DMS153 treated with DMSO at 0.1 percent for 48 hours (cell line): ENCODE data around the gene SNX33.
"Not testable (repeated sequence)": the region's sequence is repeated elsewhere in the genome, so short reads cannot be mapped to it uniquely, and the experiment has no call there.

ENCODE experiments used
- DNase-seq: peaks from one replicate; lab custom pipeline; 2025; ENCODE audit not compliant: unreplicated experiment; lab: John Stamatoyannopoulos, UW

SNX33 gene

DNA sequence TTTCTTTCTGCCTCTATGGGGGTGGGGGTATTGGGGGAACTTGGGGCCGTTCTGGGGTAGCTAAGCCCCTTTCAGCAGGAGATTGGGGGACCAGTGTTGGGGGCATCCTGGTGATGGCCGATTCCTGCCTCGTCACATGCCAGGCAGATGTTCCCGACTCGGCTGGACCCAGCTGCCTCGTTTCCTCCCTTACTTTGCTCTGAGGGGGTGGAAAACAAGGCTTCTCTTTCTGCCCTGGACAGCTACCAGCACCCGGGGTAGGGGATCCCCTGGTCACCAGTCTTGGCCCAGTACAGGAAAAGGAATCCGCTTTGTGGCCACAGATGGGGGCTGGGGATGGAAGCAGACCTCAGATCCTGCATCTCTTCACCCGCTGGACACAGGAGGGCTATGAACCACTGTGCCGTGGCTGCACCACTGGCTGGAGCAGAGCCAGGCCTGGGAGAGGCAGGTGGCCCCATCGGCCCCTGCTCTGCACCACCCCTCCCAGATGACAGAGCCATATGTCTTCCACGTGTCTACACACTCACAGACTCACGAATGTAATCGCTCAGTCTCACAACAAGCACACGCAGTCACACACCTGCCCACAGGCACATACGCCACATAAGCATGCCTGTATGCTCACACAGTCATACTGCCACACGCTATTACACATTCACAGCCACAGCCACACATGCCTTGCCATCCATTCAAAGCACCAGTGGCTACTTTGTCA is 12.4 kb downstream of the SNX33 start:
- no peak for DNase-seq

DNA sequence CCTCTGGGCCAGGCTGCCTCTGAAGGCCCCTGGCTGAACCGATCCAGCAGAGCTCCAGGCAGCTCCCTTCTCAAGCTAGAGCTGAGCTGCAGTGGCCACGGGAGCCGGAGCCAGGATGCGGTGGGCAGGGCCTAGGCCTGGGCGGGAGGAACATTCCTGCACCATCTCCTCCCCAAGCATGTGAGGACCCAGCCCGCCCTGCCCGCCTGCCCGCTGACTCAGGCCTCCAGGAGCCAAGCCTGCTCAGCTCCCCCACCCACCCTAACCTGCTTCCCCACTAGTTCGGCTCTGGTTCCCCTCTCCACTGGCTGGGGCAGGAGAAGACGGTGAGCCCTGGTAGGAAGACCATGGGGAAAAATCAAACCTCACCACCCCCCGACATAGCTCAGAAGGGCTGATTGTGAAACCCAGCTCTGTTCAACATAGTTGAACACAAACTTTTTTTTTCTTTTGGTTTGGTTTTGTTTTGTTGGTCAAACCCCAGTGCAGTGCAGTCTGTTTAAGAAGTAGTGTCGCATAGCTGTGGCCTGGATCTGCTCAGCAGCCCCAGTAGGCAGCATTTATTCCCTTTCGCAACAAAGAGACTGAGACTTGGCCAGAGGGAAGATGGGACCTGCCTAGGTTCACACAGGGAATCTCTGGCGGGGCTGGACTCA is 13.5 kb downstream of the SNX33 start:
- DNase-seq: no peak

DNA sequence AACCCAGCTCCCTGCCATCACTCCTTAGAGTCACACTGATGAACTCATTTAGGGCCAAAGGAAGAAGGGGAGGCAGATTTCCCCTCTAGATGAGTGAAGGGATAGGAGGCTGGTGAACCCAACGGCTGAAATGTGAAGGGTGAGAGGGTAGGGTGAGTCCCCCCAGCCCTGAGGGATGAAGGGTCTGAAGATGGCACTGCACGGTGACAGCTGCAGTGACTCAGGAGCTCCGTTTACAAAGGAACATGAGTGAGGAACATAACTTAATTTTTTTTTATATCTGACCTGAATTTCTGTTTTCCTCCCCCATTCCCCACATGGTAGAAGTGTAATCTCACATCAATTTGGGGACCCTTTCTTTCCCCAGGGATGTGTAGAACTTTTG is 14.0 kb downstream of the SNX33 start:
- DNase-seq: no peak

DNA sequence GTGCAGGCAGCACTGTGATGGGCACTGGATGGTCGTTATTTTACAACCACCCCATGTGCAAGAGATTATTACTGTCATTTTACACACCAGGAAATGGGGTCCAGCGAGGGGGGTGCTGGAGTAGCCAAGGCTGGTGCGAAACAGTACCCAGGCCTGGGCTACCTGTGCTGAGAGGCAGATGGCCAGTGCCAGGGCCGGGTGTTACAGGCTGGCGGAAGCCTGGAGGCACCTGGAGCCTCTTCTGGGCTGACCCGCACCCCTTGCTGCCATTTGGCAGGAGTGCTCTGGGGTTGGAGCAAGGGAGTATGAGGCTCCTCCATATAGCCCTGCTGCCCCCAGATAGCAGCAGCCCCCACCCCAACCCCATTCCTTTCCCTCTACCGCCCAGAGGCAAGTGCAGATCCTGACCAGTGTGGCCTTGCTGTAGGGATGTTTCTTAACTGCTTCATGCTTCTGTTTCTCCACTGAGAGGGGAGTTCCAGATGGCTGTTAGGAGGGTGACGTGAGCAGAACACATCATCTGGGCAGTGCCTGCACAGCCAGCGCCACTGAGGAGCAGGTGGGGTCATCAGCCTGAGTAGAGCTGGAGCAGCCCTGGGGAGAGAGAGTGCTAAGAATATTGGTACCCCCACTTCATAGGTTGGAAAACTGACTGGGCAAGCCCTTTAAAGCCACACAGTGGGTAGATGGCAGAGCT is 15.3 kb downstream of the SNX33 start:
- DNase-seq: no peak

DNA sequence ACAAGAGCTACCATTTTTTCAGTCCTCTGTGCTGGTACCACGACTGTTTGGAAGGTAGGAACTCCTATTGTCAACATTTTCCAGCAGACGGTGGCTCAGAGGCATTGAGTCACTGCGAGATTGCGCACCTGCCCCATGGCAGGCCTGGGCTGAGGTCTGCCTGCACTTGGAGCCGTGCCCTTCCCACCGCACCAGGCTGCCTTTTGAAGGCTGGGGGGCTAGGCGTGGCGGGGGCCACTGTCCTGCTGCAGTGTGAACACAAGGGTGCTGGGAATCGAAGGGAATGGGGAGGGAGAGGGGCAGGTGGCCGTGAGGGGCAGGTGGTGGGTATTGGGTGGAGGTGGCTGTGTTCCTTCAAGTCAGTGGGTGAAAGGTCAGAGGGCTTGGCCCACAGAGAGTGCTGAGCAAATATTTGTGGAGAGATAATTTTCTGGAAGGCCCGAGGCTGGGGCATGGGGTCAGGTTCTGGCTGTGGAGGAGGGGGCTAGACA is 16.3 kb downstream of the SNX33 start:
- DNase-seq: no peak

DNA sequence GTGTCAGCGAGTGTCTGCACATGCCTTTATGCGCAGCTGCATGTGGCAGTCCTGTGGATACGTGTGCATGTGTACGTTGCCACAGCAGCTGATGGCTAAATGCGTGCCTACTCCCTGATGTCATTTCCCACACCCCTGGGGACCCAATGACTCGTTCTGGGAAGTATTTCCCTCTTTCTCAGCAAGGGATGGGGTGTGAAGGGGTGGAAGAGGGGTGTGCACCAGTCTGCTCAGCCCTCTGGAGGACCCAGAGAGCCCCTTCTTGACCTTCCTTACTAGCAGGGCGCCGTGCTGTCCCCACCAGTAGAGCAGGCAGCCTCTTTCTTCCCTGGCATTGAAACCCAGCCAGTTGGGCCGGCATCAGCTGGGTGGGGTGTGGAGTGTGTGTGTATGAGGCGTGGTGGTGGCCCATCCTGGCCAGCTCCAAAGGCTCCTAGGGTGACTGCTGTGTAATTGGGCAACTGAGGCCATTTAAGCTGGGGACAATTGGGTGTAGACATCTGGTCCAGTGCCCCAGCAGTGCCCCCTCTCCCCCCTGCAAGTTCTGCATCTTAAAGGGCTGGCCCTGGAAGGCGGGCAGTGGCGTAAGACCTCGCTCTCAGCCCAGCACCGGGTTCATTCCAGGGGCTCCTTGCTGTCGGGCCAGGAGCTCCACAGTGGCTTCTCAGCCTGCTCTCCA is 19.2 kb downstream of the SNX33 start:
- DNase-seq: no peak

DNA sequence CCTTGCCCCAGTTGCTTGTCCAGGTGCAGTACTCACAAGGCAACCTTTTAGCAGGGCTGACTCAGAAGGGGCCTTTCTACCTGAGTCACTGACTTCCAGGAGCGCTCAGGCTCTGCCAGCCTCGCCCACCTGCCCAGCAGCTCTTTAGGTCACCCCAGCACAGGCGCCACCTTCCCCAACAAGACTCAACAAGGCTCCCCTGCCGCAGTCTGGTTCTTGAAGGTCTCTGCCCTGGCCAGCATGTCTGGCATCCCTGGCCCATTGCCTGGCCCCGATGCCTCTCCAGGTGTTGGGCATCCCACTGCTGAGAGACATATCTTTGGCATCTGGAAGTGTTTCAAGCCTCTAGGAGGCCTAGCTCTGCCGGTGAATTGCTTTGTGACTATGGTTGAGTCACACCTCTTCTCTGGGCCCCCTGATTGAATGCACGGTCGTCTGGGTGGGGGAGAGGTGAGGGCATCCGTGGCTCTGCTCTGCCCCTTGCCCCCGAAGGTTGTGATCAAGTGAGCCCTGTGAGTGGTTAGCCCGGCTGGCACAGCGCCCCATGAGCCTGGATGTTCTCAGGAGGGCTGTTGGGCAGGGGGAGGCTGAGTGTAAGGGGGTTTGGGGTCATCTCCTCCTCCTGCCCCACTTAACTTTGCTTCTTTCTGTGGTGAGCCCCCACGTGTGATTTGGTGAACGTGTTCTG is 21.6 kb downstream of the SNX33 start:
- DNase-seq: no peak

DNA sequence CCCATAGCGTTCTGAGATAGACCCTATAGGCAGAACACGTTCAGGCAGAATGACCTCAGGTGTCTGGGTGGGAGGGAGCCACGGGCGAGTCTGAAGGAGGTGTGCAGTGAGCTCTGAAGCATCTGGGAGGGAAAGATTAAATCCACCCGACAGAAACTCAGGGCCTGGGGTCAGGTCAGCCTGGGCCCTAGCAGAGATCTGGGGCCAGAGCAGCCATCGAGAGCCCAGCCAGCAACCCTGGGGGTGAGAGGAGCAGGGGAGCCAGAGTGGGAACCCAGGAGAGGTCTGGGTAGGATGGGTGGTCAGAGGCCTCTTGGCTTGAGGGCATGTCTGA is 22.1 kb downstream of the SNX33 start:
- DNase-seq: no peak

DNA sequence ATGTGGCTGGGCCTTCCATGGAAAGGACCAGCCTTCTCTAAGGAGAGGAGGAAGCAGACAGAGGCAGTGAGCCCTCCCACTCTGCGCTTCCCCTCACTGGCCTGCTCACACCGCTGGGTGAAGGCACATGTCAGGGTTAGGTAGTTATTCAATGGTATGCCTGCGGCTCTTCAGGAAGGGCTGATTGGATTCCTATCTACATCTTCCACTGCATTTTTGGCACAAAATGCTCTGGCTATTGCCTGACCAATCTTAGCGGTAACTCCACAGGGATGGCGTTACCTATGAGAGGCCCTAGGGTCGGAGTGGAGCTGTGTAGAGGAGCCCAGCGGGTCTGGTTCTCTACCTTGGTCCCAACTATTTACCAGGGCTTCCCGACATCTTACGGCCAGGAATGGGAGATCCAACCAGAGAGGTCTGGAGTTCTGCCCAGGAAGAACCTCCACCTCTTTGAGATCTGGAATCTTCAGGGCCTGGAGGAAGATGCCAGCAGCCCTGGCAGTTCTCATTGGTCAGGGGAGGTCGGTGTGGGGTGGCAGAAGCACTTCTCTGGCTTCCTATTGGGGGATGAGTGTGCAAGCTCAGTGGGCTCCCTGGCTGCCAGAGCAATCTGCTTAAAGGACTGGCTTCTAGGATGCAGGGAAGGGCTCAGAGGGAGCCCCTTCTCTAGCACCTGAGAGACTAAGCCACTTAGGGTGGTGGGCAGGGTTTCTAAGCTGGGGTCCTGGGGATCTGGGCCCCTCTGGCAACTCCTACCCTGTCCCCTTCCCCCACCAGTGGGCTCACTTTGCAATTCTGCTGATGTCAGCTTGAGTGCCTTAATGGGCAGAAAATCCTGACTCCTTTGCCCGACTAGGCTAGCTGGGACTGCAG is 24.3 kb downstream of the SNX33 start:
- no peak for DNase-seq

DNA sequence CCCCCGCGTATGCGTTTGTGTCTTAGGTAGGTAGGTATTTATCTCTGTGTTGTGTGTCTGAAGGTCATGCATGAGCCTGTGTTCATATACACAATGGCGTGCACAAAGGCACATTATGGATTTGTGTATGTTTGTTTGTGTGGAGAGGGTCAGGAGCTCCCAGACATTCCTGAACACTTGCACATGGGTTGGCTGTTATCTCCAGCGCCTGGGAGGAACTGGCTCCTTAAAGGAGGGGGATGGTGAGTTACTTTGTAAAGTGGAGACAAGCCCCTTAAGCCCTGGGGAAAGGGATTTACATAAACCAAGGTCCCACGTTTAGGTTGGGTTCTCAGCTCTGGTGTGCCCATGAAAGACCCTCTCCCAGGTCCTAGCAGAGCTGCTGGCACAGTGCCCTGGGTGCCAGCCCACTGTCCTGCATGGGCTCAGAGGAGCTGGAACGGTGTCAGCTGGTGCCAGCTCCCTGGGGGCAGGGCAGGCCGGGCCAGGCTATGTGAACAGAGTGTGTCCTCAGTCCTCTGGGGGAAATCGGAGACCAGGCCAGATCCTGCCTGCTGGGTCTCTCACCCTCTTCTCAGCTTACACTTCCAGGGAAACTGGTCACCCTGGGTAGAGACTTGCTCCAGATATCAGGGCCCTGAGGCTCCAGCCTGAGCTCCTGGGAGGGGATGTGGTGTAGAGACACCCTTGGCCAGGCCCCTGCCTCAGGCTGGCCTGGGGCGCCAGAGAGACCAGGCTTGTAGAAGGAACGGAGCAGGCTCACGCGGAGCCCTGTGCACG is 25.1 kb downstream of the SNX33 start:
- DNase-seq: no peak

DNA sequence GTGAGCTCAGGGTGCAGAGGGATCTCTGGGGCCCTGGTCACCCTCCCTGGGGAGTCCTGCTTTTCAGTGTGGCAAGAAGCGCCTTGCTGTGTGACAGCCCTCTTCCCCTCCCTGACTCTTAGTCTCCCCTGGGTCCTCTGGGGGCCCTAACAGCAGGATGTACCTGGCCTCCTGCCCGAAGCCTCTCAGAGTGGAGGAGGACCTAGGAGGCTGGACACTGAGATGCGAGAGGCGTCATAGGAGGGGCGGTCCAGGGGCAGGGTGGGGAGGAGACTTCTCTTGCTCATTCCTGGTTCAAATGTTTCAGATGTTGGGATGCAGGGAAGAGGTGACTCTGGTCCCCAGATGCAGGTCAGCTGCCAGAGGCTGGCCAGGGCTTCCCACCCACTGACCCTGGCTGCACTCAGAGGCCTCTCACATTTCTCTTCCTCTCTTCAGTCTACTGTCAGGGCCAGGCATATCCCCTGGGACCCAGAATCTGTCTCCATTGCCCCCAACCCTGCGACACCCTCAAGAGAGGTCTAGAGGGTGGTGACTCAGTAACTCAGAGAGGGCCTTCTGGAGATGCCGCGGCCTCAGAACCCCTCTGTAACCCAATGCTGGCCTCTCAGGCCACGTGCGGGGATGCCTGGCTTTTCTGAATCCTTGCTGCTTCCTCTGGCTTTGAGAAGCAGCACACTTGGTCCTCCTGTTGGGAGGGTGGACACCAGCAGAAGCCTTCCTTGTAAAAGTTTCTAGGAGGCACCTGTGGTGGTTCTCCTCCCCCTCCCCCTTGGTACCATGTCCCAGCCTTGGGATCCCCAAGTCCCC is 25.9 kb downstream of the SNX33 start:
- DNase-seq: no peak

DNA sequence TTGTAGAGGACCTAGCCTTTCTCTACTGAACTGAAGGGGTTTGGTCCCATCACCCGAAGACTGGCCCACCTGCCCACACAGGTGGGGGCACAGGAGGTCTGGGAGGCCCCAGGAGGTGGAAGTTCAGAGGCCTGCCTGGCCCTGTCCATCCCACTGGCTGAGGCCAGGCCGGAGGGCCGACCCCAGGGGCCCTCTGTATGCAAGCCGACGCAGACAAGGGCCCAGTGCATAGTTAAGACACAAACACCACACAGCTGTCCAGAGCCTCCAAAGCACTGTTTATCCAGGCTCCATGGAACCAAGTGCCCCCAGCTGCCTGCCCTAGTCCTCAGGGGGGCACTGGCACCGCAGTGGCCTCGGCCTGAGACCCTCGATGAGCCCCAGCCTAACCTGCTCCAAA is 26.7 kb downstream of the SNX33 start:
- DNase-seq: no peak

DNA sequence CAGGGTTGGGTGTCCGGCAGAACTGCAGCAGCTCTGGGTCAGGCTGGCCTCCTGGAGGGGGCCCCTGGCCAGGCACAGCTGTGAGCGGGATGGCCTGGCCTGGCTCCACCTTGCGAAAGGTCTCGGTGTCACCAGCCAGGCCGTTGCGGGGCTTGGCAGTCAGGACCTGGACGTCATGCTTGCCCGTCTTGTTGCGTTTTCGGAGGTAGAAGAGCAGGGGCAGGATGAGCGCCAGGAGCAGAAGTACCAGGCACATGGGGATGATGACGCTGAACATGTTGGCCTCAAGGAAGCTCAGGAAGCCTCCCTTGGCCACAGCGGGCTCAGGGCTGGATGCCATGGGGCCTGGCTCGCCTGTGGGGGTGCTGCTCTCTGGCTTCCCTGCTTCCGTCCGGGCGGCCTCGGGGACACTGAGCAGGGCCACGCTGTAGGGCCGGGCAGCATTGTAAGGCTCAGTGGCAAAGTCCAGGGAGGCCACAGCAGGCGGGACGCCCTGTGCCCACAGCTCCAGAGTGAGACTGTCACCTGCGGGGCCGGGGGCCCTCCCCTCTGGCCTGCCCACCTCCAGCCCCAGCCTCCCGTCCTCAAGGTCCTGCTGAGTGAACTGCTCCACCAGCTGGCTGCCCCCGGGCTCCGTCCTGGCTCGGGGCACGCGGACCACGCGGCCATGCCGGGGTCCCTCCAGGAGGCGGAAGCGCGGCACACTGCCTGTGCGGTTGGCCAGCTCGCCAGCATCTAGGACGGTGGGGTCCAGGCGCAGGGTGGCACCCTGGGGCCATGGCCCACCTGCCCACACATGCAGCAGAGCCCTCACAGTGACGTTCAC is 28.1 kb downstream of the SNX33 start:
- no peak for DNase-seq

DNA sequence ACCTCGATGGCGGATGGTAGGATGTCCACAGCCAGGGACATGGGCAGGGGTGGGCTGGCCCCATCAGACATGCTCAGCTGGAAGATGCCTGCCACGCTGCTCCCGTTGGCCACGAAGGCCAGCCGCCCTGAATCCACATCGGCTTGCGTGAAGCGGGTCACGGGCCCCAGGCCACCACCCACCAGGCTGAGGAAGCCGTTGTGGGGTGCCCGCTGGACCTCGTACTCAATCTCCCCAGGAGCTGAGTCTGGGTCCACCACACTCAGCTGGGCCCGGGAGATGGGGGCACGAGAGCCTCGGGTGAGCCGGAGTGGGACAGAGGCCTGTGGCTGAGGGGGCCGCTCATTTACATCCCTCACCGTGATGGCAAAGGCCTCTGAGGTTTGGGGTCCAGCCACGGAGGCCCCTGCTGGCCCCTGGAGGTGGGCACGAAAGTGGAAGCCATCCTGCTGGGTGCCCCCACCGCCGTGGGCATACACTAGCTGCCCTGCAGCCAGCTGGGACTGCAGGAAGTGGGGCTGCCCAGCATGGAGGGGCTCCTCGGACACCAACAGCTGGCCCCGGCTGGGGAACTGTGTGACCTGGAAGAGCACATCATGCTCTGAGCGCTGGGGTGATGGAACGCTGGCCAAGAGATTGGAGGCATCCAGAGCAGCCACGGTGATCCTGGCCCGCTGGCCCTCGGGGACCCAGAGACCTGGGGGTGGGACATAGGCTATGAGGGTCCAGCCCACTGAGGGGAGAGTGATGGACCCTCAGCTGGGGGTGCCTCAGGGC is 29.2 kb downstream of the SNX33 start:
- no peak for DNase-seq

DNA sequence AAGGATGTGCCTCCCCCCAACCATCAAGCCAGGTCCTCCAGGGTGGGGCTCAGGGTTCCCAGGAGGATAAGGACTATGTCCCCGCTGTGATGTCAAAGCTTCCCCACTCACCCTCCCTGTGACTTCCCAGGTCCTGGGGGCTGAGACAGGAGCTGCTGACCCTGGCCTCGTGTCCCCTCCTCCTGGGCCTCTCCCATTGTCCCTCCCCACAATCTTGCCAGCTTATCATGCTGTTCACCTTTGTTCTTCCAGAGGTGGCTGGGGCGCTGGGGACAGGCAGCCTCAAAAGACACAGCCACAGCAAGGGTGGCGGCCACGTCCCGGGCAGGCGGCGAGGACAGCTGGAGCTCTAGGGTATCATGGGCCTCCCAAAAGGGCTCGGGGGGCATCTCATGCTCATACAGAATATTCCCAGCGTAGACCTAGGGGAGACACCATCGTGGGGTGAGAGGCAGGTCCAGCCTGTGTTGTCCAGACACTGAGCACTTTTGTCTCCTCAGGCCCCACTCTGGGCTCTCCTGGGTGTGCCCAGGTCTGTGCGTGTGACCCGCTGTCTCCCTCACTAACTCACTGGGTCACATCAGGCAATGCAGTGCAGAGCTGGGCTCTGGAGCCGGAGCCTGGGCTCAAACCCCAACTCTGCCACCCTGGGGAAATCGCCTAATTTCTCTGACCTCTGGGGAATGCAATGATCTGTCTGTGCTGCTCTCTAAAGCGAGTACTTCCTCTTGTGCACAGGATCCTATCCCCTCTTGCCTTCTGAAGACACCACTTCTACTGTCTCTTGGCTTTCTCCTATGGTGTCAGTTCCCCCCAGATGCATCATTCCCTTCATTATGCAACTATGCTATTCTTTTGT is 30.0 kb downstream of the SNX33 start:
- no peak for DNase-seq

DNA sequence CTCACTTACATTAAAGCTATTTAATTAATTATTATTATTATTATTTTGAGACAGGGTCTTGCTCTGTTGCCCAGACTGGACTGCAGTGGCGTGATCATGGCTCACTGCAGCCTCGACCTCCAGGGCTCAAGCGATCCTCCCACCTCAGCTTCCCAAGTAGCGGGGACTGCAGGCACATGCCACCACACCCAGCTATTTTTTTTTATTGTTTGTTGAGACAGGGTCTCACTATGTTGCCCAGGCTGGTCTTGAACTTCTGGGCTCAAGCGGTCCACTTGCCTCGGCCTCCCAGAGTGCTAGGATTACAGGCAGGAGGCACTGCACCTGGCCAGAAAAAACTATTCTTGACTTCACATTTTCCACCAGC is 30.6 kb downstream of the SNX33 start:
- not testable (repeated sequence) for DNase-seq
